ENCODE results near the gene MBTD1.
"Not testable (repeated sequence)": the region's sequence is repeated elsewhere in the genome, so short reads cannot be mapped to it uniquely, and the experiment has no call there.

The MBTD1 gene

GRCh38 chr17:51259564-51260236 is at the start of gene MBTD1:
Gene MBTD1, minus strand, starts transcription at chr17:51260049. Its CDS starts 34,888 bp downstream, at chr17:51225161.
- peak; percentile 86 to 91 for DNase-seq (ENCODE audit: low read depth in 2 of 2)

DNA sequence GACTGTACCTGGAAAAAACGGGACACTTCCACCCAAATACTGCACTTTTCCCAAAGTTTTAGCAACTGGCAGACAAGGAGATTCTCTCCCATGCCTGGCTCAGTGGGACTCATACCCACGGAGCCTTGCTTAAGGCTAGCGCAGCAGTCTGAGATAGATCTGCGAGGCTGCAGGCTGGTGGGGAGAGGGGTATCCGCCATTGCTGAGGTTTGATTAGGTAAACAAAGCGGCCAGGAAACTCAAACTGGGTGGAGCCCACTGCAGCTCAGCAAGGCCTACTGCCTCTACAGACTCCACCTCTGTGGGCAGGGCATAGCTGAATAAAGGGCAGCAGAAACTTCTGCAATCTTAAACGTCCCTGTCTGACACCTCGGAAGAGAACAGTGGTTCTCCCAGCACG is 45.3 kb upstream of the MBTD1 start:
- no peak for DNase-seq (ENCODE audit: low read depth in 2 of 2)

- DNase-seq (ENCODE audit: low read depth in 2 of 2): no peak
Measured at GRCh38 chr17:51299859-51300258, 40.0 kb upstream of the MBTD1 start.

GRCh38 chr17:51298508-51299371 is 38.9 kb upstream of the MBTD1 start:
- no peak for DNase-seq (ENCODE audit: low read depth in 2 of 2)

DNA sequence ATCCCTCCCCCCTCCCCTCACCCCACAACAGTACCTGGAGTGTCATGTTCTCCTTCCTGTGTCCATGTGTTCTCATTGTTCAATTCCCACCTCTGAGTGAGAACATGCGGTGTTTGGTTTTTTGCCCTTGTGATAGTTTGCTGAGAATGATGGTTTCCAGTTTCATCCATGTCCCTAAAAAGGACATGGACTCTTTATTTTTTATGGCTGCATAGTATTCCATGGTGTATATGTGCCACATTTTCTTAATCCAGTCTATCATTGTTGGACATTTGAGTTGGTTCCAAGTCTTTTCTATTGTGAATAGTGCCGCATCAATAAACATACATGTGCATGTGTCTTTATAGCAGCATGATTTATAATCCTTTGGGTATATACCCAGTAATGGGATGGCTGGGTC is 34.5 kb upstream of the MBTD1 start:
- not testable (repeated sequence) for DNase-seq (ENCODE audit: low read depth in 2 of 2)

GRCh38 chr17:51289696-51290111 is 29.9 kb upstream of the MBTD1 start:
- DNase-seq (ENCODE audit: low read depth in 2 of 2): no peak

- no peak for DNase-seq (ENCODE audit: low read depth in 2 of 2)
Measured at GRCh38 chr17:51287412-51287811, 27.6 kb upstream of the MBTD1 start.

GRCh38 chr17:51279183-51279582 is 19.3 kb upstream of the MBTD1 start:
- DNase-seq (ENCODE audit: low read depth in 2 of 2): no peak

- DNase-seq (ENCODE audit: low read depth in 2 of 2): no peak
Measured at GRCh38 chr17:51275381-51275780, 15.5 kb upstream of the MBTD1 start.

DNA sequence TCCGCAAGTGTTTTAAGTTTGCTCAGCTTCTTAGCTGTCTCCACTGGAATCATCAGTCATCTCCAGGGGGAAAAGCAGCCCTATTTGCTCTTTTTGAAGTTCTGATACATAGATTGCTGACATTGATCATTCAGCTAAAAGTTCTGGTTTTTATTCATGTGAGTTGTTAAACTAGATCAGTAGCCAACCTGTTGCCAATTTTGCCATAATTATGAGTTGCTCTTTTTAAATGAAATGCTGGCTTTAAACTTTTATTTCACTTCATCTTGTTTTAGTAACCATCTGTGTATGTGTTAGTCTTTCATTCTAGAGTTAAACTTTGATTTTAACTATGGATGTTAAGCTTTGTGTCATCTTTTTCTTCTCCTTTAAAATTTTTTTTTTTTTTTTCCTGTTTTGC is 13.0 kb upstream of the MBTD1 start:
- no peak for DNase-seq (ENCODE audit: low read depth in 2 of 2)

DNA sequence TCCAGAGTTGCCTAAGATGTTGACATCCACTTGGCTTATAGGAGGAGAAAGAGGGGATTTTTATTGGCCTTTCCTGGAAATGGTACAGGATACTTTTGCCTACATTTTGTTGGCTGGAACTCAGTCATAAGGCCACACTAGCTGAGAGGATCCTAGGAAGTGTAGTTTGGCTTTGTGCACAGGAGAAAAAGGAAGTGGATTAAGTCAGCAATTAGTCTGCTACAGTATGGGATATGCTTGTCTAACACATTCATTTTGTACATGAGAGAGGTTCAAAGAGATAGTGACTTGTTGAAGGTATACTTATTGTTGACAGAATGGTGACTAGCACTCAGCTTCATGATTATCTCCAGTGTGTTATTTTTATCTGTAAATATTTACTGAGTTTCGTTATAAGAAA is 10.8 kb upstream of the MBTD1 start:
- no peak for DNase-seq (ENCODE audit: low read depth in 2 of 2)

- no peak for DNase-seq (ENCODE audit: low read depth in 2 of 2)
Measured at GRCh38 chr17:51269991-51270390, 10.1 kb upstream of the MBTD1 start.

GRCh38 chr17:51264466-51264865 is 4.6 kb upstream of the MBTD1 start:
- not testable (repeated sequence) for DNase-seq (ENCODE audit: low read depth in 2 of 2)

DNA sequence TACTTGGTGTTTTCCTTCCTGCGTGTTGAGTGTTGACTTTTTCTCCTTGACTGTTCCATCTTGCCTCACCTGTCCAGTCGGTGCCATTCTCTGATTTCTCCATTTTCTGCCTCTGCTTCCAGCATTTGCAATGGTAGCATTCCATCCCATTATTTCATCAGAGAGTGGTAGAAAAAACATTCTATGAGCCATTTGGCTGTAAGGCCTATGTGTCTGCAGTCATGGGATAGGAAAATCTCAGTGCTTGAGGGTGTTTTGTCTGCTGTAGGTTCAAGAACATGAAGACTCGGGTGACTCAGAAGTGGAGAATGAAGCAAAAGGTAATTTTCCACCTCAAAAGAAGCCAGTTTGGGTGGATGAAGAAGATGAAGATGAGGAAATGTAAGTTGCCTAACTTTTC is 3.2 kb upstream of the MBTD1 start:
- DNase-seq (ENCODE audit: low read depth in 2 of 2): no peak

GRCh38 chr17:51261024-51261963 is 1.4 kb upstream of the MBTD1 start:
- DNase-seq (ENCODE audit: low read depth in 2 of 2): no peak

DNA sequence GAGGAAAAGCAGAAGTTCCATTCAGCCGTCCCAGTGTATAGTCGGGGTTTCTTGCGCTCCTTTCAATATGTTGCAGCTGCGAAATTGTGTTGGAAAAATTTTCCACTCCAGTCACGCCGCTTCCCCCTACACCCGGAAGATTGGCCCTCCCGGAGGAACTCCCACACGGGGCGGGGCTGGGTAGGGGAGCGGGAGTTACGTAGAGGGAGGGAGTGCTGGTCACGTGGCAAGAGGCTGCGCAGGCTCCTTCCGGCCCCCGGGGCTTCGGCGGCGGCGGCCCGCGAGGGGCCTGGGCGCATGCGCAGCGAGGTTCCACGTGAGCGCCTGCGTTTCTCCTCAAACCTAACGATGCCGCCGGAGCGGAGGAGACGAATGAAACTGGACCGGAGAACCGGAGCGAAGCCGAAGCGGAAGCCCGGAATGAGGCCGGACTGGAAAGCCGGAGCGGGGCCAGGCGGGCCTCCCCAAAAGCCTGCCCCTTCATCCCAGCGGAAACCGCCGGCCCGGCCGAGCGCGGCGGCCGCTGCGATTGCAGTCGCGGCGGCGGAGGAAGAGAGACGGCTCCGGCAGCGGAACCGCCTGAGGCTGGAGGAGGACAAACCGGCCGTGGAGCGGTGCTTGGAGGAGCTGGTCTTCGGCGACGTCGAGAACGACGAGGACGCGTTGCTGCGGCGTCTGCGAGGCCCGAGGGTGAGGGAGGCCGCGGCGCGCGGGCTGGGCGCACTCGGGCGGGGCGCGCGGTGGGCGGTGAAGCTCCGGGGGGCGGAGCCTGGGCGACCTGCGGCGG is 581 bp upstream of the MBTD1 start, which contains the start of gene UTP18:
Gene UTP18, plus strand, starts transcription at position 310 of the 787 bp plus-strand sequence. Its CDS starts 39 bp downstream, at position 349.
- DNase-seq (ENCODE audit: low read depth in 2 of 2): peak; percentile 91 to 96

GRCh38 chr17:51258756-51259563 is 889 bp downstream of the MBTD1 start:
- no peak for DNase-seq (ENCODE audit: low read depth in 2 of 2)

DNA sequence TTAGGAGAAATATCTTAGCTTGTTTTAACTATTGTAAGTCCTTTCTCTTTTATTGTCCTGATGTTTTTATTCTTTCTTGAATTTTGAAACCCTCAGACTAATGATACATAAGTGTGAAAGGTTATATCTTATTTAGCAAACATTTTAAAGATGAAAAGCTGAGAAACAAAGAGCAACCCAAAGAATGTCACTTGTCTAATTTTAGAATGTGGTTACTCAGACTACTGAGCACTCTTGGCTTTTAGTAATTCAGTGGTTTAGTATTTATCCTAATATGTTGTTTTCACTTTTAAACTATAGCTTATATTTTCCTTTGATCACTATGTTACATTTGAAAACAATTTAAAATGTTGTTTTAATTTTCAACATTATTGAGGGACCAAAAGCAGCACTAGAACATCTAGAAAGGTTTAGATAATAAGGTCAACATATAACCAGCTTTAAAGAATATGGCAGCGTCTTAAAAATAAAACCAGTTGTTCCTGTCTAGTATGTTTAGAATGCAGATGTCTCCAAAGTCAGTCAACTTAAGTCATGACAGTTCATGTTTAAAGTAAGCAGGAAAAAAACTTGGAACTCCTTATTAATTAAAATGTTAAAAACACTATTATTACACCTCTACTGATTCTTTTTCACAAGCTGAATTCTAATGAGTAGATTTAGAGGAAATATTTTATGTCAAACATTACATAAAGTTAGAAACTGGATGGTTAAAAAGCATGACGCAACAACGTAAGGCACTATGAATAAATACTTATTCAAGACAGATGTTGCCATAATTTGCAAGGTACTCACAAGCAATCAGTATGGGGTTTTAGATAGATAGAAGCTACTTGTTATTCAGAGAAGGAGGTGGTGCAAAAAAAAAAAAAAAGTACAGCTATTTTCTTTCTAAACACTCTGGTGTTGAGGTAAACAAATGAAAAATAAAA is 2.4 kb downstream of the MBTD1 start:
- no peak for DNase-seq (ENCODE audit: low read depth in 2 of 2)

- DNase-seq (ENCODE audit: low read depth in 2 of 2): no peak
Measured at GRCh38 chr17:51256101-51256500, 3.7 kb downstream of the MBTD1 start.

Measured in stimulated activated CD8-positive, alpha-beta memory T cell treated with anti-CD3 and anti-CD28 coated beads, Interleukin-2, amount 100 ng/mL, for 1 hour (primary cell).